Fibroblast of gingiva (primary cell): ENCODE data around the gene SPIRE1.

Source experiments
- DNase-seq: peaks from one replicate; pipeline ENCODE4 v3.0.0-alpha.2; 2011; ENCODE audit warnings: low read depth

SPIRE1 gene

DNA sequence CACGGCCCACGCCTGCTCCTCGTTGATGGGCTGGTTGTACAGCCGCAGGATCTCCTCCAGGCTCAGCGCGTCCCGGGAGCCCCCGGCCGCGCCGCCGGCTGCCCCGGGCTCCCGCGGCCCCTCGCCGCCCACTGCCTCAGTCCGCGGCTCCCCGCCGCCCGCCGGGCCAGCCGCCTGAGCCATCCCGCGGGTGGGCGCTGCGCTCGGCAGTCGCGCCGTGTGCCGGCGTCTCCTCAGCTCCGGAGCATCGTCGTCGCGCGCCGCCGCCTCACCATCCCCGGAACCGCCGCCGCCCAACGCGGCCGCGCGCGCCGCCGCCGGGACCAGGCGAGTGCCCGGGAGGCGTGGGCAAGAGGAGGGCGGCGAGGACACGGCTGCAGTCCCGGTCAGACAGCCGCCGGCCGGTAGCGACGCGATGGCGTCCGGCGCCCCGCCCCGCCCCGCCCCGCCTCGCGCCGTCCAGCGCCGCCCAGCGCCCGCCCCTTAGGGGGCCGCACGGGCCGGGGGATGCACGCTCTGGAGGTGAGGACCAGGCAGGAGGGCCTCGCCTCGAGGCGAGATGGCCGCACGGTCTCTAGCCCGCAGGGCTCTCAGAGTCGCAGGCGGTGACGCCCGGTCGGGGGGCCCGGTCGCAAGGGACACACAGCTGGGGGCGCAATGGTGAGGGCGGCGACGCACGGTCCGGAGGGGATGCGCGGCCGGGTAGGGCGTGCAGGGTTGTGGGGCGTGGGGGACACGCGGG is at the start of gene SPIRE1:
SPIRE1 (minus strand) TSS at position 424 of the 742 bp plus-strand sequence; CDS start at position 183, 241 bp downstream.
- peak; percentile 80 for DNase-seq

GRCh38 chr18:12703664-12704063 is 45.8 kb upstream of the SPIRE1 start:
- peak; percentile 23 for DNase-seq

DNA sequence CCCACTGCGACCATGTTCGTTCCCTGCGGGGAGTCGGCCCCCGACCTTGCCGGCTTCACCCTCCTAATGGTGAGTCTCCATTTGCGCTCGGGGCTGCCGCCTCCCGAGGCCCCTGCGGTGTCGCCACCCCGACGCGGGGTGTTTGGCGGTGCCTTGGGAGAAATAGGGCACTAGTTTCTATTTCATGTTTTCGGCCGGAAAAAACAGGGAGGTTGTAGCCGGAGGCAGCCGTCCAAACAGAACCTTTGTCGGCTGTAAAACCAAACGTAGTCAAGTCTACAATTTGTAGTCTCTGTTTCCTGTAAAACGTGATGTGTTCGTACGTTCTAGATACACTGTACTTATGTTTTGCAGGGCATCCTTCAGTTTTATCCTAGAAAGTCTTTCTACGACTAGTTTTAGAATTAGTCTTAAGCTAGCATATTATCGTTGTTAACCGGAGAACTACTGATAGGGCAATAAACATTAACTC is 45.2 kb upstream of the SPIRE1 start:
- DNase-seq: no peak

GRCh38 chr18:12702221-12703095 is 44.6 kb upstream of the SPIRE1 start, which contains the start of the genes CEP76 and PSMG2:
Gene CEP76, minus strand, starts transcription at chr18:12702723. Its CDS starts 175 bp downstream, at chr18:12702548.
Gene PSMG2, plus strand, starts transcription at chr18:12703042. Its CDS starts 66 bp downstream, at chr18:12703108.
- peak; percentile 93 for DNase-seq

DNA sequence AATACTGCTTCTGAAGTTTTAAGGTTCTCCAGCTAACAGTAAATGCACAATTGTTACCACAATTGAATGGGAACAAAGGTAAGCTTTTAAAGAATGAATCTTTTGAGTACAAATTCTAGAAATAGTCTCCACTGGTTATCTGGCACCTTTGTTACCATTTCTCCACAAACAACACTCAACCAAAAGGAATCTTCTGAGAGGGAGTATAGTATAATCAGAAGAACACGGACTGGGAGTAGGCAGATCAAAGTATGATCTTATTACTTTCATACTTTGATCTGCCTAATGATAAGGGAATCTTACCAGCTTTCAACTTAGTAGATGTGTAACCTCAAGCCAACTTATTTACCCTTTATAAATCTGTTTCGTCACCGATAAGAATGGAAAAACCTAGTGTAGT is 43.3 kb upstream of the SPIRE1 start:
- no peak for DNase-seq

DNA sequence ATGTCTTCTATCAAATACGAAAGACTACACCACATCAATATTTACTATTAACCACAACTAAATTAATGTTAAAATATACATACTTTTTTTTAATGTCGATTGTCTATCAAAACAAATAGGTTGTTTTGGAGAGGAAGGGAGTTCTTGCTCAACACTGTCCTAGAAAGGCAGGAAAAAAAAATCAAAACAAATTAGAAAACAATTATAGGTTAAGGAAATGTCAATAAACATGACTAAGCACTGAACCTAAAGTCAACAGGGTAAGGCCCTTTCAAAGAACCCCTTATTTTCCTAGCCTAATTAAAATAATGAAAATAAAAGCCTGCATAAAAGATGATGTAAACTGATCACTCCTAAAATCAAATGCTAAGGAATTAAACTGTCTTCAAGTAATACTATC is 41.8 kb upstream of the SPIRE1 start:
- no peak for DNase-seq

GRCh38 chr18:12694032-12694431 is 36.1 kb upstream of the SPIRE1 start:
- no peak for DNase-seq

GRCh38 chr18:12692206-12692605 is 34.3 kb upstream of the SPIRE1 start:
- no peak for DNase-seq

DNA sequence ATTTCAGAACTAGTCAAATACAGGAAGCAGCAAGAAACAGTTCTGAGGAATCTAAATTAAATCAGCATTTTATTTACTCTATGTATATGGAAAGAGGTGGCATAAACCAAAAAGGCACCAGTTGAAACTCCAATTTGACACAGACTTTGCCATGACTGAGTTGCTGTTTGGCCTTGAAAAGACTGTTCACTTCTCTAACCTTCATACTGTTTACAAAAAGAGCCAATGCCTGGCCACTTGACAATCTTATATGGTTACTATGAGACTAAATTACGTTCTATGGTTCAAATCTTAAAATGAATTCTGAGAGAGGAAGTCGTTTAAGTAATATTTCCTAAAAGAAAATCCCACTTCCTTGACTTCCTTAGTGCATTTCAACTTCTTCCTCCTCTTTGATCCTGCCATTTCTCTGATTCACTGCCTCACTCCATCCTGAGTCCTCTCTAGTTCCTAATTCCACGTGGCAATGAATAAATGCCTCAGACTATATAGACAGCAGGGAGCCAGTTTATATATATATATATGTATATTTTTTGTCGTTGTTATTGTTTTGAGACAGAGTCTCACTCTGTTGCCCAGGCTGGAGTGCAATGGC is 31.4 kb upstream of the SPIRE1 start:
- DNase-seq: no peak

- DNase-seq: peak; percentile 15
Measured at GRCh38 chr18:12686100-12686499, 28.2 kb upstream of the SPIRE1 start.

DNA sequence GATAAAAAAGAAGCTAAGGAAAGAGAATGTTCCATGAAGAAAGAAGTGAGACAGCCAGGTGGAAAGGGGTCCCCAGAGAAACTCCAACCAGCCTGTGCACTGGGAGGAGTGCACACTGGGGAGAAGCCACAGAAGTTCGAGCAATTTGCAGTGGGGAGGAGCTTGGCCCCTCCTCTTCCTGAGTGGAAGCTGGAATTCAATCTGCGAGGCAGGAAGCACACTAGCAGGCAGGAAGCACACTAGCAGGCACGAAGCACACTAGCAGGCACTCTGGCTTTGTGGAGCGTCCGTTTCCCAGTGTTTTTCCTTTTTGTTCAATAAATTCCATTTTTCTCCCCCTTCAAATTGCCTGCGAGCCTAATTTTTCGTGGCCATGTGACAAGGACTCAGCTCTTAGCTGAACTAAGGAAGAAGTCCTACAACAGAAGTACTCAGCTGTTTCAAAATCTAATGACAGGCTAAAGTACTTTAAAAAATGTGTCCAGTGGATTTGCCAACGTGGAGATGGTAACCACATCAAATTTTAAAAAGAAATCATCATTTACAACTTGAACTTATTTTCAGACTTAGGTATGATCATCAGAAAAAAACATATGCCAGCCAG is 21.4 kb upstream of the SPIRE1 start:
- peak; percentile 55 for DNase-seq

DNA sequence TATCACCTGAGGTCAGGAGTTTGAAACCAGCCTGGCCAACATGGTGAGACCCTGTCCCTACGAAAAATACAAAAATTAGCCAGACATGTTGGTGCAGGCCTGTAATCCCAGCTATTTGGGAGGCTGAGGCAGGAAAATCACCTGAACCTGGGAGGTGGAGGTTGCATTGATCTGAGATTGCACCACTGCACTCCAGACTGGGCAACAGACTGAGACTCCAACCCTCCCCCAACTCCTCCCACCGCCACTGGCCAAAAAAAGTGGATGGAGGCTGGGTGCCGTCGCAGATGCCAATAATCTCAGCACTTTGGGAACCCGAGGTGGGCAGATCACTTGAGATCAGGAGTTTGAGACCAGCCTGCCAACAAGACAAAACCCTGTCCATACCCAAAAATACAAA is 10.1 kb upstream of the SPIRE1 start:
- no peak for DNase-seq

- peak; percentile 59 for DNase-seq
Measured at GRCh38 chr18:12659904-12660605, 2.1 kb upstream of the SPIRE1 start.

- DNase-seq: peak; percentile 29
Measured at GRCh38 chr18:12658426-12659138, 675 bp upstream of the SPIRE1 start.

DNA sequence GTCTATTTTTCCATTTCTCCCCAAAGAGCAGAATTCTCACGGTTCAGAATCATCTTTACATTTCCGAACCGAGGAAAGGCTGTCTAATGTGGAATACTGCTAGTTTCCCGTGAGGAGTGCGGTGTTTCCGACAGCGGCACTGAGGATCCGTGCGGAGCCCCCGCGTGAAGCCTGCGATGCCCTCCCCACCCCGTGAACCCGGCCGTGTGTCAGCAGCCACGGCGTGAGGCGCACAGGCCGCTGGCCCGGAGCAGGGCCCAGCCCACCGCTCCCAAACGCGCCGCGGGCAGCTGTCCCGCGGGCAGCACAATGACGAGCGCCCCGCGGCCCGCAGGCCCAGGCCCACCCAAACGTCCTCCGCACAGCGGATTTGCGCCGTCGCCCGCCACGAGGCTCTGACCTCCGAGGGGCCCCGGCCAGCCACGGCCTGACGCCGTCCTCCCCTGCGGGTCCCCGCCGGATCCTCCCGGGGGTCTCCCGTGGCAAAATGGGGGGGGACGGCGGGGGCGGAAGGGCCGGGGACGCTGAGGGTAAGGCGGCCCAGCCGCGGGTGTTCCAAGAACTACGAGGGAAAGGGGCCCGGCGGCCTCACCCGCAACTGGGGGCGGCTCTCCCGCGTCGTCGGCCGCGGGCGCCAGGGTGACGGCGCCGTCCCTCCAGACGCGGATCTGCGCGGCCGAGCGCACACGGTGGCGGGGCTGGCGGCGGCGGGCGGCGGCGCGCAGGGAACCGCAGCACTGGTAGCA is 796 bp downstream of the SPIRE1 start:
- peak; percentile 47 for DNase-seq

DNA sequence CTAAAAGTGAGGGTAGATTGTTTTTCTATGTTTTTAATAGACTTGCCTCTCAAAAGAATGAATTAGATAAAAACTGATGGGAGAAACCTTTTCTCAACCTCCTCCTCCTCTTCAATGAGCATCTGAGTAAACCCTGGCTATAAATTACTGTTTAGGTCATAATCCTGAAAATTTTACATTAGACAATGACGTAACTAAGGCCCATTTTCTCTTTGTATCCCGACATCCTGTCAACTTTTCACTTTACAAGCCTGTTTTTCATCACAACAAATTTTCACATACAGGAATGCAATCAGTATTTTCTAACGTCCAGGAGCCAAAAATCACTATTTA is 1.3 kb downstream of the SPIRE1 start:
- DNase-seq: peak; percentile 4

DNA sequence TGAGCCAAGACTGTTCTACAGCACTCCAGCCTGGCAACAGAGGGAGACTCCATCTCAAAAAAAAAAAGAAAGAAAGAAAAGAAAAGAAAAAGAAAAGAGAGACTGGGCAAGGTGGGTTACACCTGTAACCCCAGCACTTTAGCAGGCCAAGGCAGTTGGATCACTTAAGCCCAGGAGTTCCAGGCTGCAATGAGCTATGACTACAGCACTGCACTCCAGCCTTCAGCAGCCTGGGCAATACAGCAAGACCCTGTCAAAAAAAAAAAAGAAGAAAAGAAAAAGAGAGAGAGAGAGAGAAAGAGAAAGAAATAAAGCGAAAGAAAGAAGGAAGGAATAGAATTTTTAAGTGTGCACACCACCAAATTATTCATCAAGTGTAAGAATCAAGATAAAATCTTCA is 2.9 kb downstream of the SPIRE1 start:
- no peak for DNase-seq

DNA sequence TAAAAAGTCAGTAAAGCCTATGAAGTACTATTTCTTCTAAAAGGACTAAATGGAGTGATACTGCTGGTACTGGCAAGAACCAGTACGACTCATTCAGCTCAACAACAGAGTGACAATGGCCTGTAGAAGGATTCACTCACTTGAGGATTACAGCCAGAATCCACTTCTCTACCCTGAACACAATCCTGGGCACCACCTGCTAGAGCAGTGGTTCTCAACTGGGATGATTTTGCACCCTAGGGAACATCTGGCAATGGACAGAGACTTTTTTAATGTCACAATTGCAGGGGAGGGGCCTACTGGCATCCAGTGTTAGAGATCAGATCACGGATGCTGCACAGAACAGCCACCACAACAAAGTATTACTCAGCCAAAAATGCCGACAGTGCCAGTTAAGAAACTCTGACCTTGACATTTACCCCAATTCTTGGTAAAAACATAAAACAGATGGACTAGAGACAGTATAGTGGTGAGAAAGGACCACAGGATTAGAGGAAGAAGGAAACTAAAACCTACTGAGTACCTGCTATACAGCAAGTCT is 5.0 kb downstream of the SPIRE1 start:
- DNase-seq: peak; percentile 87

DNA sequence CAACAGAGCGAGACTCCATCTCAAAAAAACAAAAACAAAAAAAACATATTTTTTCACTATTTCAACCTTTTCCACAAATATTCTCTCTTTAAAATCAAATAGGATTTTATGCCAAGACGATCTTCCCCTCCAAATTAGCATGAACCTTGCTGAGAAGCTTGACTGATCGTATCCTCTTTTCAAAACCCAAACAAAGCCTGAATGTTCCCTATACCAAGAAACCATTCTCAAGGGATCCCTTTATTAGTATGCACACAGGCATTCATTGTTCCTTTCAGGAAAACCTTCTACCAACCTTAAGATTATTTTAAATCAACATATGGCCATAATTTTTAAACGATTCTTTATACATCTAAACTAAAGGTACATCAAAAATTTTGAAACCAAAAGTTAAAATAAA is 6.3 kb downstream of the SPIRE1 start:
- no peak for DNase-seq

DNA sequence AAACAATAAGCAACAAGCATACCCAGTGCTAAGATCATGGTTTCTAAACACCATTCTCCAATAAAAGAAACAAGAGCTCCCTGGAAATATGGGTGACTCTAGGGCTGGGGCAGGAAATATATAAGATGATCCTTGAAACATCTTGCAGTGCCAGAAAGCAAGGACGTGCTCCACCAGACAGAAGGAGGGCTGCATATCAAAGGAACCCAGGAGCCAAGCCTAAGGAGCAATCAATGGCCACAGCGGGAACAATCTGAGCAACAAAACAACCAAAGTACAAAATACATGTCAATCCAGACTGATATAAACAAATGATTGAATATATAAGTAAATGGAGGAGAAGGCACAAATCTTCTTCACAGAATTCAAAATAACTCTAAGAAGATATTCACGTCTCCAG is 10.1 kb downstream of the SPIRE1 start:
- no peak for DNase-seq
